Type B pancreatic cell (in vitro differentiated cells): ENCODE measurements around the gene ITGB1. TPM values are rescaled to one million over a fixed set of nuclear protein-coding genes. Genes with fewer than 3 reads are reported as not detected.

Experiments used
- DNase-seq: peaks from one replicate; pipeline ENCODE4 v3.0.0; 2021; ENCODE audit warnings: mixed read lengths; ENCODE audit not compliant: unreplicated experiment; ENCODE audit errors: extremely low spot score
- H3K27ac Mint-ChIP-seq: 2 replicates; pipeline ENCODE4 v1.8.0; 2021; ENCODE audit warnings: mild to moderate bottlenecking, mixed read lengths
- H3K27me3 Mint-ChIP-seq: 2 replicates; pipeline ENCODE4 v1.8.0; 2021; ENCODE audit warnings: mixed read lengths
- H3K36me3 Mint-ChIP-seq: 2 replicates; pipeline ENCODE4 v1.8.0; 2021; ENCODE audit warnings: mixed read lengths
- H3K4me1 Mint-ChIP-seq: one replicate; pipeline ENCODE4 v1.8.0; 2021; ENCODE audit warnings: mixed read lengths; ENCODE audit not compliant: unreplicated experiment
- H3K4me3 Mint-ChIP-seq: 2 replicates; pipeline ENCODE4 v1.8.0; 2021; ENCODE audit warnings: mild to moderate bottlenecking, mixed read lengths
- H3K9me3 Mint-ChIP-seq: 2 replicates; pipeline ENCODE4 v1.8.0; 2021; ENCODE audit warnings: mixed read lengths
- total RNA-seq: library from RNA; stranded (reverse); gene quantifications from 2 replicates; pipeline ENCODE4 v1.2.1, GENCODE V29; 2021; ENCODE audit warnings: low replicate concordance
- TF ChIP-seq, protein P1 (sequence below): fragments of 200-600 bp; sonication (generic); conservative IDR thresholded peaks from 2 replicates; pipeline ENCODE4 v1.5.0; 2021; ENCODE audit warnings: antibody characterized with exemption, mild to moderate bottlenecking

The ITGB1 gene
- total RNA-seq, 1 donor from 2014 or later = 240 TPM

DNA sequence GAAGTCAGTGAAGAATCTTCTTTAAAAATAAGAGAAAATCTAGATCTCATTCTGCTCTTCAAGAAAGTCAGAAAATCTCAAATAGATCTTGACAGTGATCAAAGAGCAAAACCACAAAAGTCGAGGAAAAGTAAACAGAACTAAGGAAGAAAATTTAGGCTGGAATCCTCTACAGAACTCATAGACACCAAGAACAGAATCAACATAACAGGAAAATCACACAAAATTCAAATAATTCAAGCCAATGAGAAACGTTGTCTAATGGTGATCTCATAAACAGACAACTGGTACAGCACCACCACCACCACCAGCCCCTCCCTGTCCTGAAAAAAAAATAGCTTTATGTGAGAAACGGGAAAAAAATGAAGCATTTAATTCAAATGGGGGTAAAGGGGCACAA lies 6.9 kb downstream of the ITGB1 start:
- Mint-ChIP-seq H3K36me3 (peaks cover 6% of the 10 kb centered on the region), H3K4me1 (peaks cover 47% of the 10 kb centered on the region), H3K9me3 (no peaks in the 10 kb centered on the region), H3K27me3 (no peaks in the 10 kb centered on the region), H3K4me3 (peak overlapping the region; percentile 65), H3K27ac (peak overlapping the region; percentile 62)
- DNase-seq = no peak
- TF ChIP-seq, protein P1, sequence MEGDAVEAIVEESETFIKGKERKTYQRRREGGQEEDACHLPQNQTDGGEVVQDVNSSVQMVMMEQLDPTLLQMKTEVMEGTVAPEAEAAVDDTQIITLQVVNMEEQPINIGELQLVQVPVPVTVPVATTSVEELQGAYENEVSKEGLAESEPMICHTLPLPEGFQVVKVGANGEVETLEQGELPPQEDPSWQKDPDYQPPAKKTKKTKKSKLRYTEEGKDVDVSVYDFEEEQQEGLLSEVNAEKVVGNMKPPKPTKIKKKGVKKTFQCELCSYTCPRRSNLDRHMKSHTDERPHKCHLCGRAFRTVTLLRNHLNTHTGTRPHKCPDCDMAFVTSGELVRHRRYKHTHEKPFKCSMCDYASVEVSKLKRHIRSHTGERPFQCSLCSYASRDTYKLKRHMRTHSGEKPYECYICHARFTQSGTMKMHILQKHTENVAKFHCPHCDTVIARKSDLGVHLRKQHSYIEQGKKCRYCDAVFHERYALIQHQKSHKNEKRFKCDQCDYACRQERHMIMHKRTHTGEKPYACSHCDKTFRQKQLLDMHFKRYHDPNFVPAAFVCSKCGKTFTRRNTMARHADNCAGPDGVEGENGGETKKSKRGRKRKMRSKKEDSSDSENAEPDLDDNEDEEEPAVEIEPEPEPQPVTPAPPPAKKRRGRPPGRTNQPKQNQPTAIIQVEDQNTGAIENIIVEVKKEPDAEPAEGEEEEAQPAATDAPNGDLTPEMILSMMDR = no peak

DNA sequence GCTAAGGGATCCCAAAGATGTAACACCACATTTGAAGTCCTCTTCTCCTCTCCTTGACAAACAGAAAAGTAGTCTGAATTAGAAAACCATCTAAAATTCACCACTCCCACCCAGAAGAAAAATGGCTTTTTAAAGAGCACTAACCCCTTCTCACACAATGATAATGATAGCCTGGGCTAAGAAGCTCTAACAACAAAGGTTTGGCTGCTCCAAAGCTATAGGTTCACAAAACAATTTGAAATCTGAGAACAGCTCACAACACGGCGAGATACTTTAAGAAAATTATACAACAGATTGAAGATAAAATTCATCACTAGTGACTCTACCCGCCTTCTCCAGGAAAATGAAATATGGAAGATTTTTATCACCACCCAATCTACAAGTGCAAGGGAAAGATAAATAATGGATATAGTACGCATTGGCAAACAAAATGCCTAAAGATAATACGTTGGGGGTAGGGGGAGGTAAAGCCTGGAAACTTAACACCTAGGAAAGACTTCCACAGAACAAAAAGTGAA lies 7.4 kb downstream of the ITGB1 start:
- TF ChIP-seq, protein P1 = no peak
- Mint-ChIP-seq H3K9me3 (no peaks in the 10 kb centered on the region), H3K27me3 (no peaks in the 10 kb centered on the region), H3K36me3 (peaks cover 8% of the 10 kb centered on the region), H3K27ac (peak overlapping the region; percentile 62), H3K4me1 (peaks cover 49% of the 10 kb centered on the region), H3K4me3 (peak overlapping the region; percentile 65)
- no peak for DNase-seq

GRCh38 chr10:32949221-32949678 lies 8.8 kb downstream of the ITGB1 start:
- no peak overlapping the region for H3K4me3 Mint-ChIP-seq
- TF ChIP-seq, protein P1 = no peak
- H3K9me3 Mint-ChIP-seq = no peaks in the 10 kb centered on the region
- H3K27me3 Mint-ChIP-seq = no peaks in the 10 kb centered on the region
- no peak overlapping the region for H3K27ac Mint-ChIP-seq
- no peak for DNase-seq
- H3K36me3 Mint-ChIP-seq = peaks cover 8% of the 10 kb centered on the region
- H3K4me1 Mint-ChIP-seq = peaks cover 35% of the 10 kb centered on the region

DNA sequence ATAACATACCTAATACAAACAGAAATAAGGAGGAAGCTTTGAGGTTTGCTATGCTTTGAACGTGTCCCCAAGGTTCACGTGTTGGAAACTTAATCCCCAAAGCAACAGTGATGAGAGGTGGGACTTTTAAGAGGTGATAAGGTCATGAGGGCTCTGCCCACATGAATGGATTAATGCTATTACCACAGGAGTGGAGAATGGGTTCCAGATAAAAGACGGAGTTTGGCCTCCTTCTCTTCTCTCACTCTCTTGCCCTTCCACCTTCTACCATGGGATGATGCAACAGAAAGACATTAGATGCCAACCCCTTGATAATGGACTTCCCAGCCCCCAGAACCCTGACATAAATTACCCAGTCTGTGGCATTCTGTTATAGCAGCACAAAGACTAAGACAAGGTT lies 9.6 kb downstream of the ITGB1 start:
- Mint-ChIP-seq H3K27me3 (no peaks in the 10 kb centered on the region), H3K36me3 (peaks cover 11% of the 10 kb centered on the region), H3K4me3 (no peak overlapping the region), H3K4me1 (peaks cover 34% of the 10 kb centered on the region), H3K27ac (no peak overlapping the region), H3K9me3 (no peaks in the 10 kb centered on the region)
- DNase-seq = no peak
- TF ChIP-seq, protein P1 = no peak

GRCh38 chr10:32947586-32947985 lies 10.4 kb downstream of the ITGB1 start:
- TF ChIP-seq, protein P1 = no peak
- H3K36me3 Mint-ChIP-seq = peaks cover 14% of the 10 kb centered on the region
- peaks cover 35% of the 10 kb centered on the region for H3K4me1 Mint-ChIP-seq
- H3K9me3 Mint-ChIP-seq = no peaks in the 10 kb centered on the region
- H3K27me3 Mint-ChIP-seq = no peaks in the 10 kb centered on the region
- no peak for DNase-seq
- no peak overlapping the region for H3K27ac Mint-ChIP-seq
- no peak overlapping the region for H3K4me3 Mint-ChIP-seq

DNA sequence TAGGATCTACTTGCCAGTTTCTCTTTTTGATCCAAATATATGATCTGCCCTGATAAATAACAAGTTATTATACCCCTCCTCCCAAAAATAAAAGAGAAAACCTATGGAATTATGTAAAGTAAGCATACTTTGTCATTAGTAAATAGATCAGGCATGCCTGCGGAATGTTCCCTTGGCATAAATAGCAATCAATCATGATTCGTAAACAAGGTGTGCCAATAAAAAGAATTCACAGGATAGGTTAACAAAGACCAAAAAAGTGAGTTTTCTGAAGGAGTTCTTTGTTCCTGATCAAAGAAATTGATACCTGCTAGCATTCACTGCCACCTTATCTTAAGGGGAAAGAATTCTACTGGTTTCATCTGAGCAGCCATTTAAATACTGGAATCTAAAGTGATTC lies 11.9 kb downstream of the ITGB1 start:
- TF ChIP-seq, protein P1 = no peak
- no peak for DNase-seq
- Mint-ChIP-seq H3K9me3 (no peaks in the 10 kb centered on the region), H3K27ac (peak overlapping the region; percentile 75), H3K4me1 (peaks cover 30% of the 10 kb centered on the region), H3K27me3 (no peaks in the 10 kb centered on the region), H3K4me3 (no peak overlapping the region), H3K36me3 (peaks cover 21% of the 10 kb centered on the region)
